Measurements from ENCODE around the gene DGKG. TPM values are rescaled to one million over a fixed set of nuclear protein-coding genes. Genes with fewer than 3 reads are reported as not detected.

DGKG gene
- polyA plus RNA-seq, 1 donor (not counting 4 experiments of a cell fraction or from before 2014, with no cell fraction given): 0.22 TPM

- Histone ChIP-seq H3K36me3 (ENCODE audit: control insufficient read depth in 2 of 2, extremely low read depth in 1 of 2, insufficient read depth in 2 of 2, low read length in 2 of 2) (no peaks in the 10 kb centered on the region), H3K9me1 (ENCODE audit: control insufficient read depth, extremely low read depth, insufficient read depth, low read length) (no peaks in the 10 kb centered on the region), H4K20me1 (ENCODE audit: control insufficient read depth, extremely low read depth, insufficient read depth, low read length) (no peaks in the 10 kb centered on the region), H3K27me3 (ENCODE audit: control insufficient read depth, extremely low read depth, insufficient read depth, low read length) (peaks cover 4% of the 10 kb centered on the region), H2AFZ (ENCODE audit: control insufficient read depth, low read length) (no peak overlapping the region), H3K4me1 (ENCODE audit: control insufficient read depth, extremely low read depth, insufficient read depth, low read length) (no peaks in the 10 kb centered on the region), H3K27ac (ENCODE audit: control insufficient read depth, insufficient read depth, low read length) (no peak overlapping the region), H3K79me2 (ENCODE audit: control insufficient read depth, insufficient read depth, low read length) (no peaks in the 10 kb centered on the region), H3K4me3 (ENCODE audit: control insufficient read depth in 2 of 3, extremely low read depth in 1 of 3, insufficient read depth in 2 of 3, low read depth in 1 of 3, low read length in 3 of 3) (no peak overlapping the region), H3K9ac (ENCODE audit: control insufficient read depth, extremely low read depth, insufficient read depth, low read length) (no peak overlapping the region), H3K4me2 (ENCODE audit: control insufficient read depth, extremely low read depth, insufficient read depth, low read depth, low read length) (no peak overlapping the region), H3K9me3 (ENCODE audit: control insufficient read depth, low read depth, low read length) (no peaks in the 10 kb centered on the region)
- FAIRE-seq (no peak), DNase-seq (ENCODE audit: low read depth, low spot score) (no peak)
- TF ChIP-seq EZH2 (IDR thresholded peaks at IDR 0.05; ENCODE audit: low read length): no peak
- TF ChIP-seq CTCF (optimal IDR thresholded peaks at IDR 0.05 in 1 of 3, IDR thresholded peaks at IDR 0.05 in 1 of 3, conservative IDR thresholded peaks at IDR 0.05 in 1 of 3; ENCODE audit: extremely low read depth in 1 of 3, insufficient read depth in 2 of 3, low read length in 3 of 3): no peak
- dilution Hi-C loops (cut with MboI; ENCODE audit: extremely low pct_ligation_motif_present, low sequenced_read_pairs): no loop called here
Observed at GRCh38 chr3:186258968-186259367, 103.1 kb downstream of the DGKG start.

- FAIRE-seq: no peak
- no peak overlapping the region for H3K27ac ChIP-seq (ENCODE audit: control insufficient read depth, insufficient read depth, low read length)
- no peaks in the 10 kb centered on the region for H3K9me1 ChIP-seq (ENCODE audit: control insufficient read depth, extremely low read depth, insufficient read depth, low read length)
- no peak overlapping the region for H2AFZ ChIP-seq (ENCODE audit: control insufficient read depth, low read length)
- no peaks in the 10 kb centered on the region for H3K9me3 ChIP-seq (ENCODE audit: control insufficient read depth, low read depth, low read length)
- DNase-seq (ENCODE audit: low read depth, low spot score): no peak
- H3K9ac ChIP-seq (ENCODE audit: control insufficient read depth, extremely low read depth, insufficient read depth, low read length): no peak overlapping the region
- H4K20me1 ChIP-seq (ENCODE audit: control insufficient read depth, extremely low read depth, insufficient read depth, low read length): no peaks in the 10 kb centered on the region
- H3K27me3 ChIP-seq (ENCODE audit: control insufficient read depth, extremely low read depth, insufficient read depth, low read length): peaks cover 4% of the 10 kb centered on the region
- TF ChIP-seq CTCF (optimal IDR thresholded peaks at IDR 0.05 in 1 of 3, IDR thresholded peaks at IDR 0.05 in 1 of 3, conservative IDR thresholded peaks at IDR 0.05 in 1 of 3; ENCODE audit: extremely low read depth in 1 of 3, insufficient read depth in 2 of 3, low read length in 3 of 3) (no peak), EZH2 (IDR thresholded peaks at IDR 0.05; ENCODE audit: low read length) (no peak)
- dilution Hi-C loops (cut with MboI; ENCODE audit: extremely low pct_ligation_motif_present, low sequenced_read_pairs): no loop called here
- H3K4me3 ChIP-seq (ENCODE audit: control insufficient read depth in 2 of 3, extremely low read depth in 1 of 3, insufficient read depth in 2 of 3, low read depth in 1 of 3, low read length in 3 of 3): no peak overlapping the region
- H3K79me2 ChIP-seq (ENCODE audit: control insufficient read depth, insufficient read depth, low read length): no peaks in the 10 kb centered on the region
- H3K4me2 ChIP-seq (ENCODE audit: control insufficient read depth, extremely low read depth, insufficient read depth, low read depth, low read length): no peak overlapping the region
- H3K4me1 ChIP-seq (ENCODE audit: control insufficient read depth, extremely low read depth, insufficient read depth, low read length): no peaks in the 10 kb centered on the region
- no peaks in the 10 kb centered on the region for H3K36me3 ChIP-seq (ENCODE audit: control insufficient read depth in 2 of 2, extremely low read depth in 1 of 2, insufficient read depth in 2 of 2, low read length in 2 of 2)
Observed at GRCh38 chr3:186257866-186258265, 104.2 kb downstream of the DGKG start.

Measured in keratinocyte (primary cell).